Right lobe of liver (tissue), 4 donors: ENCODE results near the gene C10orf67.

Experiments
- CTCF ChIP-seq, 4 donors: fragments of 200-600 bp in 3 of 4; fragments of 450-650 bp in 1 of 4; IDR thresholded peaks; one replicate each; pipeline versions ENCODE4 v1.5.1 to v1.8.0; 2016 to 2022; ENCODE audit warnings: antibody characterized with exemption in 4 of 4, mild to moderate bottlenecking in 2 of 4
- POLR2A ChIP-seq: fragments of 450-650 bp; IDR thresholded peaks from one replicate; pipeline ENCODE4 v1.6.1; 2017; ENCODE audit warnings: antibody characterized with exemption, mild to moderate bottlenecking
- donor health status: DM: no; HTN: no; CAD: no.
- donor health status: DM: no; HTN: no; CAD: no.
- donor health status: DM: no; HTN: yes; CAD: no.

GRCh38 chr10:23344241-23344841, at the start of gene C10orf67:
- no peak for TF ChIP-seq POLR2A
- TF ChIP-seq CTCF (IDR thresholded peaks at IDR 0.05), result no peak
